Fibroblast of skin of left biceps (primary cell): ENCODE results near the gene BLVRA.
"Not testable (repeated sequence)": the region's sequence is repeated elsewhere in the genome, so short reads cannot be mapped to it uniquely, and the experiment has no call there.

ENCODE experiments used
- DNase-seq, 2 experiments: peaks; one replicate each; pipeline ENCODE4 v3.0.0-alpha.2; 2013; ENCODE audit warnings: low read depth in 2 of 2

The BLVRA gene

GRCh38 chr7:43810195-43810941 lies 51.9 kb downstream of the BLVRA start:
- DNase-seq: not testable (repeated sequence)

- no peak for DNase-seq
These were observed 56.9 kb downstream of the BLVRA start for GRCh38 chr7:43815373-43815772.

GRCh38 chr7:43816046-43816797 lies 57.7 kb downstream of the BLVRA start:
- not testable (repeated sequence) for DNase-seq

GRCh38 chr7:43823425-43823824 lies 64.9 kb downstream of the BLVRA start:
- DNase-seq: not testable (repeated sequence)

GRCh38 chr7:43823941-43824340 lies 65.5 kb downstream of the BLVRA start:
- DNase-seq: no peak

- DNase-seq: not testable (repeated sequence)
These were observed 66.0 kb downstream of the BLVRA start for GRCh38 chr7:43824513-43824912.

- no peak for DNase-seq
These were observed 66.5 kb downstream of the BLVRA start for GRCh38 chr7:43824963-43825362.

- no peak for DNase-seq
These were observed 66.9 kb downstream of the BLVRA start for GRCh38 chr7:43825391-43825808.

GRCh38 chr7:43830917-43831316 lies 72.4 kb downstream of the BLVRA start:
- DNase-seq: not testable (repeated sequence)

- DNase-seq: no peak
These were observed 76.2 kb downstream of the BLVRA start for GRCh38 chr7:43834463-43835251.

- DNase-seq: no peak
These were observed 79.8 kb downstream of the BLVRA start for GRCh38 chr7:43838201-43838658.

- no peak for DNase-seq
These were observed 84.8 kb downstream of the BLVRA start for GRCh38 chr7:43843296-43843695.

GRCh38 chr7:43844257-43844656 lies 85.8 kb downstream of the BLVRA start:
- DNase-seq: no peak

- DNase-seq: no peak
These were observed 86.2 kb downstream of the BLVRA start for GRCh38 chr7:43844662-43845061.

GRCh38 chr7:43847496-43847895 lies 89.0 kb downstream of the BLVRA start:
- DNase-seq: no peak

GRCh38 chr7:43849047-43849446 lies 90.6 kb downstream of the BLVRA start:
- DNase-seq: no peak

- no peak for DNase-seq
These were observed 92.1 kb downstream of the BLVRA start for GRCh38 chr7:43850348-43851116.

GRCh38 chr7:43851805-43852204 lies 93.3 kb downstream of the BLVRA start:
- no peak for DNase-seq

GRCh38 chr7:43855176-43855575 lies 96.7 kb downstream of the BLVRA start:
- no peak for DNase-seq

GRCh38 chr7:43856316-43856715 lies 97.8 kb downstream of the BLVRA start:
- no peak for DNase-seq
